ENCODE results near the gene BABAM2.

Gene BABAM2

GRCh38 chr2:28201671-28202180, 311.2 kb downstream of the BABAM2 start:
- no peaks in the 10 kb centered on the region for H3F3A ChIP-seq (ENCODE audit: insufficient read depth)
- H3K79me2 ChIP-seq (ENCODE audit: insufficient read depth, low read length) = no peaks in the 10 kb centered on the region
- no peaks in the 10 kb centered on the region for H3K9me2 ChIP-seq (replicated peaks; ENCODE audit: insufficient read depth, low read length)
- no peak for TF ChIP-seq EZH2phosphoT487 (conservative IDR thresholded peaks at IDR 0.05; ENCODE audit: low read length)
- no peak overlapping the region for H3K9ac ChIP-seq (ENCODE audit: low read length)
- no peaks in the 10 kb centered on the region for H3K36me3 ChIP-seq (ENCODE audit: low read length)
- no peaks in the 10 kb centered on the region for H3K27me3 ChIP-seq (ENCODE audit: low read length)
- no peaks in the 10 kb centered on the region for H3K9me3 ChIP-seq (ENCODE audit: insufficient read depth, low read length)
- no peak overlapping the region for H3K4me3 ChIP-seq (ENCODE audit: insufficient read depth, low read length, poor library complexity, severe bottlenecking)
- no peak overlapping the region for H3K4me2 ChIP-seq (ENCODE audit: low read depth, low read length, poor library complexity, severe bottlenecking)
- H4K20me1 ChIP-seq (ENCODE audit: low read depth, low read length) = no peaks in the 10 kb centered on the region
- H3K27ac ChIP-seq (ENCODE audit: low read depth, low read length) = no peak overlapping the region
- H2AFZ ChIP-seq (ENCODE audit: low read depth, low read length, severe bottlenecking) = no peak overlapping the region

- H3K27me3 ChIP-seq (ENCODE audit: low read length) = no peaks in the 10 kb centered on the region
- no peak for TF ChIP-seq CTCF (IDR thresholded peaks at IDR 0.05; ENCODE audit: insufficient read depth, low read length, poor library complexity, severe bottlenecking)
- no peak for TF ChIP-seq EZH2phosphoT487 (conservative IDR thresholded peaks at IDR 0.05; ENCODE audit: low read length)
- no peak overlapping the region for H3K4me3 ChIP-seq (ENCODE audit: insufficient read depth, low read length, poor library complexity, severe bottlenecking)
- no peaks in the 10 kb centered on the region for H4K20me1 ChIP-seq (ENCODE audit: low read depth, low read length)
- H3K9me2 ChIP-seq (replicated peaks; ENCODE audit: insufficient read depth, low read length) = no peaks in the 10 kb centered on the region
- no peaks in the 10 kb centered on the region for H3K36me3 ChIP-seq (ENCODE audit: low read length)
- no peak overlapping the region for H3K27ac ChIP-seq (ENCODE audit: low read depth, low read length)
- no peaks in the 10 kb centered on the region for H3K9me3 ChIP-seq (ENCODE audit: insufficient read depth, low read length)
- H3F3A ChIP-seq (ENCODE audit: insufficient read depth) = no peaks in the 10 kb centered on the region
- no peak overlapping the region for H3K9ac ChIP-seq (ENCODE audit: low read length)
- no peak overlapping the region for H2AFZ ChIP-seq (ENCODE audit: low read depth, low read length, severe bottlenecking)
- H3K79me2 ChIP-seq (ENCODE audit: insufficient read depth, low read length) = no peaks in the 10 kb centered on the region
- no peak overlapping the region for H3K4me2 ChIP-seq (ENCODE audit: low read depth, low read length, poor library complexity, severe bottlenecking)
These were observed 312.2 kb downstream of the BABAM2 start for GRCh38 chr2:28202719-28203118.

GRCh38 chr2:28206762-28207161, 316.2 kb downstream of the BABAM2 start:
- Histone ChIP-seq H3K27ac (ENCODE audit: low read depth, low read length) (no peak overlapping the region), H3K9me2 (replicated peaks; ENCODE audit: insufficient read depth, low read length) (no peaks in the 10 kb centered on the region), H2AFZ (ENCODE audit: low read depth, low read length, severe bottlenecking) (no peak overlapping the region), H3K79me2 (ENCODE audit: insufficient read depth, low read length) (no peaks in the 10 kb centered on the region), H3K27me3 (ENCODE audit: low read length) (no peaks in the 10 kb centered on the region), H3K36me3 (ENCODE audit: low read length) (no peaks in the 10 kb centered on the region), H3K4me3 (ENCODE audit: insufficient read depth, low read length, poor library complexity, severe bottlenecking) (no peak overlapping the region), H4K20me1 (ENCODE audit: low read depth, low read length) (no peaks in the 10 kb centered on the region), H3K9ac (ENCODE audit: low read length) (no peak overlapping the region), H3F3A (ENCODE audit: insufficient read depth) (no peaks in the 10 kb centered on the region), H3K4me2 (ENCODE audit: low read depth, low read length, poor library complexity, severe bottlenecking) (no peak overlapping the region), H3K9me3 (ENCODE audit: insufficient read depth, low read length) (no peaks in the 10 kb centered on the region)
- TF ChIP-seq EZH2phosphoT487 (conservative IDR thresholded peaks at IDR 0.05; ENCODE audit: low read length) = no peak

- no peak overlapping the region for H3K27ac ChIP-seq (ENCODE audit: low read depth, low read length)
- H3F3A ChIP-seq (ENCODE audit: insufficient read depth) = no peaks in the 10 kb centered on the region
- H3K4me3 ChIP-seq (ENCODE audit: insufficient read depth, low read length, poor library complexity, severe bottlenecking) = no peak overlapping the region
- no peaks in the 10 kb centered on the region for H3K36me3 ChIP-seq (ENCODE audit: low read length)
- no peaks in the 10 kb centered on the region for H3K27me3 ChIP-seq (ENCODE audit: low read length)
- H3K9ac ChIP-seq (ENCODE audit: low read length) = no peak overlapping the region
- H3K79me2 ChIP-seq (ENCODE audit: insufficient read depth, low read length) = no peaks in the 10 kb centered on the region
- H3K9me2 ChIP-seq (replicated peaks; ENCODE audit: insufficient read depth, low read length) = no peaks in the 10 kb centered on the region
- no peaks in the 10 kb centered on the region for H4K20me1 ChIP-seq (ENCODE audit: low read depth, low read length)
- no peaks in the 10 kb centered on the region for H3K9me3 ChIP-seq (ENCODE audit: insufficient read depth, low read length)
- no peak for TF ChIP-seq EZH2phosphoT487 (conservative IDR thresholded peaks at IDR 0.05; ENCODE audit: low read length)
- TF ChIP-seq CTCF (IDR thresholded peaks at IDR 0.05; ENCODE audit: insufficient read depth, low read length, poor library complexity, severe bottlenecking) = no peak
- no peak overlapping the region for H3K4me2 ChIP-seq (ENCODE audit: low read depth, low read length, poor library complexity, severe bottlenecking)
- H2AFZ ChIP-seq (ENCODE audit: low read depth, low read length, severe bottlenecking) = no peak overlapping the region
These were observed 318.7 kb downstream of the BABAM2 start for GRCh38 chr2:28209261-28209691.

All from SU-DHL-6 (cell line).